ENCODE measurements around the gene PCCB.
"Not testable (repeated sequence)": the region's sequence is repeated elsewhere in the genome, so short reads cannot be mapped to it uniquely, and the experiment has no call there.

The PCCB gene

GRCh38 chr3:136330900-136331299 lies 80.8 kb downstream of the PCCB start:
- no peak for DNase-seq (ENCODE audit: extremely low read depth, low read depth)
- TF ChIP-seq CTCF (IDR thresholded peaks at IDR 0.05; ENCODE audit: low read depth, low read length, missing control alignments) = no peak
- no peak overlapping the region for H3K4me3 ChIP-seq (replicated peaks; ENCODE audit: low read depth, low read length)

DNA sequence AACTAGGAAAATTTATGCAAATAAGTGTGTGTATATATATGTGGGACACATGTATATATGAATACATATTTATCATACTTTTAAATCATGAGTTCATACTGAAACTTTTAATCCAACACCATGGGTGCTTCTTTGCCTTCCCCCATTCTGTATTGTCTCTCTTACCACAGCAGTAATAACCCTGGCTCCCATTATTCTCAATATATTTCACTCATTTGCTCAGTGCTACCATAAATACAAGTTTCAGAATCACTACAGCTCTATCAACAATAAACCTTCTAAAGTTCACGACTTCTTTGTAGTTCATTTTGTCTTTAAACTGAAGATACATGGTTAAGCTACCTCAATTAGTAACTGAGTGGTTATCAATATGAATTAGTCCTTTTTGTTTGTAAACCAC lies 82.2 kb downstream of the PCCB start:
- no peak for DNase-seq (ENCODE audit: extremely low read depth, low read depth)
- no peak overlapping the region for H3K4me3 ChIP-seq (replicated peaks; ENCODE audit: low read depth, low read length)
- no peak for TF ChIP-seq CTCF (IDR thresholded peaks at IDR 0.05; ENCODE audit: low read depth, low read length, missing control alignments)

DNA sequence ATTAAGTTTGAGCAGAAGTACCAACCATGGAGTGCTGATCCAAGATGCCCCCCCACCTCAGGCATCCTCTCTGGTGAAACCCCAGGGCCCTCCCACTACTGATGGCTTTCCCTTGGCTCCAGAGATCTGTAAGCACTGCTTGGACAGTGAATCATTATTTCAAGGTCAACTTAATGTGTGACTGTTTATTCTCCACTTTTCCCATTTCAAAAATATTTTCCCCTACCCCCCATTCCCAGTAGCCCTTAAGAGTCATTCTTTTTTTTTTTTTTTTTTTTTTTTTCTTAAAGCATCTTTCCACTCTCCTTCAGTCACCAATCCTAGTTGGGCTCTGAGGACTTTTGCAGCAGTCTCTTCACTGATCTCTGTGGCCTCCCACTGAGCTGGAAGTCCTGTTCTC lies 82.6 kb downstream of the PCCB start:
- no peak overlapping the region for H3K4me3 ChIP-seq (replicated peaks; ENCODE audit: low read depth, low read length)
- TF ChIP-seq CTCF (IDR thresholded peaks at IDR 0.05; ENCODE audit: low read depth, low read length, missing control alignments) = no peak
- no peak for DNase-seq (ENCODE audit: extremely low read depth, low read depth)

DNA sequence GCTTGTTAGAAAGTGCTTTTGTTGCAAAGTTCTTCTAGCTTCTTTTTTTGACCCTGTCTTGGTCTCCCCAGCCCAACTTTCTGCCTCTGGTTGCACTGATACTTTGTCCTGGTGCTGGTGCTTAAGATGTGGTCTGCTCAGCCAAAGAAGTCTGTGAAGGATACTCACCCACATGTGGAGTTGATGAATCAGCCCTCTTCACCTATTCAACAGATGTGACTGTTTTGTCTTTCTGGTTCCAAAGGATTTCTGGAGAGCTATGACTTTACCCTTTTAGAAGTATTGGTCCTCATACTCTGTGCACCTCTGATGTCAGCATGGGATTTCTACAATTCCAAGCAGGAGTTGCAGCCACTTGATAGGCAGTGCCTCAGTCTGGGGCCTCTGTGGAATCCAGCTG lies 84.1 kb downstream of the PCCB start:
- TF ChIP-seq CTCF (IDR thresholded peaks at IDR 0.05; ENCODE audit: low read depth, low read length, missing control alignments) = no peak
- peak; percentile 25 for DNase-seq (ENCODE audit: extremely low read depth, low read depth)
- H3K4me3 ChIP-seq (replicated peaks; ENCODE audit: low read depth, low read length) = no peak overlapping the region

DNA sequence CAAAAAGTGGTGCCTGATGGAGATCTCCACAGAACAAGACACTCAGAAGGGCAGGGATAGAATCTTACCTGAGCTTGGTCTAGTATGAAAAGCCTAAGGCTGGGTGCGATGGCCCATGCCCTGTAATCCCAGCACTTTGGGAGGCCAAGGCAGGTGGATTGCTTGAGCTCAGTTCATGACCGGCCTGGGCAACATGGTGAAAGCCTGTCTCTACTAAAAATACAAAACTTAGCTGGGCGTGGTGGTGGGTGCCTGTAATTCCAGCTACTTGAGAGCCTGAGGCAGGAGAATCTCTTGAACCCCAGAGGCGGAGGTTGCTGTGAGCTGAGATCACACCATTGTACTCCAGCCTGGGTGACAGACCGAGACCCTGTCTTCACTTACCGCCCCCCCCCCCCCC lies 84.6 kb downstream of the PCCB start:
- not testable (repeated sequence) for H3K4me3 ChIP-seq (replicated peaks; ENCODE audit: low read depth, low read length); DNase-seq (ENCODE audit: extremely low read depth, low read depth)

DNA sequence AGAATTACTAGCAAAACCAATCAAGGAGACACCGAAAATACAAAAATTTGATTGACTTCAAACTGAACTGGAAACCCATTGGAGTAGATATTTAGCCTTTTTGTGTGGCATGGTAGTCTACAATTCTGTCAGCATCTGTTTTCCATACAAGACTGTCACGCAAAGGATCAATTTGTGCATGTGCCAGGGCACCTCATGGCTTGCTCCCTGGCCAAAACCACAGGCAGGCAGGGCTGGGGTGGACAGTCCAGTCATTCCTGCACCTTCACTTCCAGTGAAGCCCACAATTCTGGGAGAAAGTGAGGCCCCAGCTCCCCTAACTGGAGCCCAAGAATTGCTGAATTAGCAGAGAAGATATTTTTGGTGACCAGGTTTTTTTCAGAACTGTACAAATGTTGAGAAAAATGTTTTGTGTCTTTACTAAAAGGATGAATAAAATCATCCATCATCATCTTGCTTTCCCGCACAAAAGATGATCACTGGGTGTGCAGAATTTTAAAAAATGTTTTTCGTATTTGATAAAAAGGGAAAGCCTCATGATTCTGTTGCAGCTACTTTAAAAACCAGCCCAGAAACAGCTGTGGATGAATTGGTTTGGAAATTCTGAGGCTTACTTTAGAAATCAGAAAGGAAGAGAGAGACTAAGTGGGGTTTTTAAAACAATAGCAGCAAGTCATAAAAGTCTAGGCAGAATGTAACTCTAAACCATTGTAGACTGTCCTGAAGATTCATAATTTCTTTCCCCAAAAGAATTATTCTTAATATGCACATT lies 86.4 kb downstream of the PCCB start:
- no peak overlapping the region for H3K4me3 ChIP-seq (replicated peaks; ENCODE audit: low read depth, low read length)
- peak; percentile 38 for DNase-seq (ENCODE audit: extremely low read depth, low read depth)
- TF ChIP-seq CTCF (IDR thresholded peaks at IDR 0.05; ENCODE audit: low read depth, low read length, missing control alignments) = no peak

- H3K4me3 ChIP-seq (replicated peaks; ENCODE audit: low read depth, low read length) = no peak overlapping the region
- TF ChIP-seq CTCF (IDR thresholded peaks at IDR 0.05; ENCODE audit: low read depth, low read length, missing control alignments) = no peak
- no peak for DNase-seq (ENCODE audit: extremely low read depth, low read depth)
Observed at GRCh38 chr3:136343446-136343845, 93.3 kb downstream of the PCCB start.
